ENCODE data around the gene MYH13. TPM values are rescaled to one million over a fixed set of nuclear protein-coding genes. Genes with fewer than 3 reads are reported as not detected.
"Not testable (repeated sequence)": the region's sequence is repeated elsewhere in the genome, so short reads cannot be mapped to it uniquely, and the experiment has no call there.

Gene MYH13
- total RNA-seq, 8 experiments from 2014 or later, result 0.09 TPM; not detected in 7

DNA sequence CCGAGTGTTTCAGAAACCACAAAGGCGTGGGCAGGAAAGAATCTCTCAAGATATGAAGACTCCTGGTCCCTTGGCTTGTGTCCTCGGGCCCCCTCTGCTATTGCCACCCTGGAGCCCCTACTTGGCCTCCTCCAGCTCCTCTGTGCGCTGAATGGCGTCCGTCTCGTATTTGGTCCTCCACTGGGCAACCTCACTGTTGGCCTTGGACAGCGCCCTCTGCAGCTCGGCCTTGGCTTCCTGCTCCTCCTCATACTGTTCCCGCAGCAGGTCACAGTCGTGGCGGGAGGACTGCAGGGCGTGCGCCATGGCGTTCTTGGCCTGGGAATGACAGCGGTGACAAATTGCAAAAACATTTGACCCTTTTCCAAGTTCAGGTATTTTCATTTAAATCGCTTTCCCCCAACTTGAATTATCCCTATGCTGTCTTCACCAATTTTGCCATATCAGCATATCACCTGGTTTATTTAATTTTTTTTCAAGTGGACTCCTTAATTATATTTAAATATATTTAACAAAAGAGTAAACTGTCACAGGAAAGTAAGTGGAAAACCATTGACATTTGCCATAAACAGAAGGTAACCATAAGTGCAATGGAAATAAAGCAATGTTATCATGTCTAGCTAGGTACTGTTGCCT, 59.7 kb downstream of the MYH13 start:
- H3K27ac ChIP-seq, result no peak overlapping the region
- H3K4me1 ChIP-seq (replicated peaks in 1 of 2), result no peaks in the 10 kb centered on the region
- in situ Hi-C loops (cut with MboI; ENCODE audit: low pct_unique_long_range_greater_than_20kb in 2 of 9, low sequenced_read_pairs in 9 of 9, unreplicated experiment in 9 of 9), result loop anchor here in 3 of 9 experiments (25.0 kb wide), 2 partner anchors 299 to 376 kb away; no protein-coding TSS in a partner anchor
- 79 to 100% (median 84%) methylated on average over 1 to 9 of the region's 17 CpGs; no CpG with 5 or more reads in 6 of the 10 experiments for WGBS, 10 experiments
- H3K4me3 ChIP-seq, result no peak overlapping the region
- ATAC-seq (replicated peaks in 6 of 8), result no peak

GRCh38 chr17:10311131-10311530, 61.7 kb downstream of the MYH13 start:
- Histone ChIP-seq H3K4me1 (replicated peaks in 1 of 2) (no peaks in the 10 kb centered on the region), H3K27ac (no peak overlapping the region), H3K4me3 (no peak overlapping the region)
- ATAC-seq (replicated peaks in 6 of 8), result no peak
- in situ Hi-C loops (cut with MboI; ENCODE audit: low pct_unique_long_range_greater_than_20kb in 2 of 9, low sequenced_read_pairs in 9 of 9, unreplicated experiment in 9 of 9), result loop anchor here in 3 of 9 experiments (25.0 kb wide), 2 partner anchors 301 to 374 kb away; no protein-coding TSS in a partner anchor
- WGBS, 10 experiments, result 19 to 80% (median 60%) methylated on average over 1 to 6 of the region's 6 CpGs; no CpG with 5 or more reads in 1 of the 10 experiments

- H3K27ac ChIP-seq, result no peak overlapping the region
- ATAC-seq (replicated peaks in 6 of 8), result no peak
- H3K4me1 ChIP-seq (replicated peaks in 1 of 2), result no peaks in the 10 kb centered on the region
- H3K4me3 ChIP-seq, result no peak overlapping the region
- in situ Hi-C loops (cut with MboI; ENCODE audit: low pct_unique_long_range_greater_than_20kb in 2 of 9, low sequenced_read_pairs in 9 of 9, unreplicated experiment in 9 of 9), result loop anchor here in 3 of 9 experiments (25.0 kb wide), 2 partner anchors 303 to 372 kb away; no protein-coding TSS in a partner anchor
- WGBS, 10 experiments, result 70 to 93% (median 90%) methylated on average over 6 to 18 of the region's 44 CpGs; no CpG with 5 or more reads in 1 of the 10 experiments
Measured at GRCh38 chr17:10309003-10309974, 63.5 kb downstream of the MYH13 start.

DNA sequence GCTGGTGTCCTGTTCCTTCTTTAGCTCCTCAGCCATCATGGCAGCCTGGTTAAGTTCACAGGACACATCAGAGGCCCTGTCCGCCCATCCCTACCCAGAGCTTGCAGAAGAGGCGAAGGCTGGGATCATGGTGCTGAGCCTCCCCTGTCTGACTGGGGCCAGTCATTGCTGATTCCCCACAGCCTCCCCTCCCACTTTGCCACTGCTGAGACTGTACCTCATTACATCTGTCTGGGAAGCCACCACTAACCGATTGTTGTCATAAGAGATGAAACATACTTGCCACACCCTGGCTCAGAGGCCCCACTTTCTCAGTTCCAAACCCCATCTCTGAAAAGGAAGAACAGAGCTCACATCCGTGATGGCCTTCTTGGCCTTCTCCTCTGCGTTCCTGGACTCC, 66.2 kb downstream of the MYH13 start:
- in situ Hi-C loops (cut with MboI; ENCODE audit: low pct_unique_long_range_greater_than_20kb in 2 of 9, low sequenced_read_pairs in 9 of 9, unreplicated experiment in 9 of 9), result loop anchor here in 3 of 9 experiments (25.0 kb wide), 2 partner anchors 306 to 369 kb away; no protein-coding TSS in a partner anchor
- WGBS, 10 experiments, result 40 to 100% (median 85%) methylated on average over 2 to 3 of the region's 5 CpGs; no CpG with 5 or more reads in 5 of the 10 experiments
- peak in 3 of 8 experiments; percentile 15 to 54 (median 27) for ATAC-seq (replicated peaks in 6 of 8)

DNA sequence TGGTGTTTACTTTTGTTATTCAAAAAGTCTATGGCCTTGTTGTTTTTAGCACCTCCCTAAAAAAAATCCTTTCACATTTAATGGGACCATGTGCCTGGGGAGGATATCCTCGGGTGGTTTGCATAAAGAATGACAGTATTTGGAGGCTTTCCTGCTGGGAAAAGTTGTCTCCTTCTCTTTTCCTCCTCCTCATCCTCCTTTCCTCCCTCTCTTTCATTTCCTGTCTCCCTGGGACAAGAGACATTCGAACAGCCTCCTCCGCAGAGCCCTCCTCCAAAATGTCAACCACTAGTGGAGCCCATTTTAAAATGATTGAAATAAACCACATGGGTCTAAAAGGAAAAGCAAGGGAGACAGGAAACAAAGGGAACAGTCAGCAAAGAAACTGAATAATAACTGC, 67.4 kb downstream of the MYH13 start:
- in situ Hi-C loops (cut with MboI; ENCODE audit: low pct_unique_long_range_greater_than_20kb in 2 of 9, low sequenced_read_pairs in 9 of 9, unreplicated experiment in 9 of 9), result loop anchor here in 3 of 9 experiments (25.0 kb wide), 2 partner anchors 307 to 368 kb away; no protein-coding TSS in a partner anchor
- Histone ChIP-seq H3K4me3 (no peak overlapping the region), H3K4me1 (replicated peaks in 1 of 2) (no peaks in the 10 kb centered on the region), H3K27ac (no peak overlapping the region)
- WGBS, 10 experiments, result 0 to 80% (median 40%) methylated on average over 1 to 3 of the region's 3 CpGs; no CpG with 5 or more reads in 4 of the 10 experiments
- ATAC-seq (replicated peaks in 6 of 8), result peak in 2 of 8 experiments; percentile 7 to 8

More for the DNA sequence above, 66.2 kb downstream of the MYH13 start:
- H3K4me3 ChIP-seq, result no peak overlapping the region
- no peaks in the 10 kb centered on the region for H3K4me1 ChIP-seq (replicated peaks in 1 of 2)
- no peak overlapping the region for H3K27ac ChIP-seq

DNA sequence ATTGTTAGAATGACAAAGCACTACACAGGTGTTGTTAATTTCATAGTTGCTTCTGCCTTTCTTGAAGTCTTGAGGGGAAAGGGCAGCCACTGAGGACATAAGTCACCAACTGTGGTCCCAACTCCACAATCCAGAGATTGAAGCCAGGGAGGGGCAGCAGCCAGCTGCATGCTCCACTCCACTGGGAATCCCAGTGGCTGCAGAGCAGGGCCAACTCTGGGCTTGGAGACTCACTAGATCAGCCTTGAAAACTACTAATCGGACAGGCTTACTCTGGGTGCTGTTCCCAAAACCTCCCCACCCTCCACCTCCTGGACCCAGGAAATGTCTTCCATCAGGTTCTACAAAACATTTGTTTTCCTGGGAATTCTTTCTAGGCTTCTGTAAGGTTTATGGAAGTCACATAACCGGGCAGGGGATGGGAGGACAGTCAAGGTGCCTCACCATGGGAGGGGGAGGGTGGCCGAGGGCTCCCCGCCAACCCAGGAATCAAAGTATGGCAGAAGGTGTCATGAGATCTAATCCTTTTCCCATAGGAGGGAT, 68.0 kb downstream of the MYH13 start:
- Histone ChIP-seq H3K27ac (no peak overlapping the region), H3K4me3 (no peak overlapping the region), H3K4me1 (replicated peaks in 1 of 2) (no peaks in the 10 kb centered on the region)
- 57 to 100% (median 72%) methylated on average over 1 to 3 of the region's 4 CpGs; no CpG with 5 or more reads in 5 of the 10 experiments for WGBS, 10 experiments
- in situ Hi-C loops (cut with MboI; ENCODE audit: low pct_unique_long_range_greater_than_20kb in 2 of 9, low sequenced_read_pairs in 9 of 9, unreplicated experiment in 9 of 9), result loop anchor here in 3 of 9 experiments (25.0 kb wide), 2 partner anchors 307 to 368 kb away; no protein-coding TSS in a partner anchor
- ATAC-seq (replicated peaks in 6 of 8), result no peak

DNA sequence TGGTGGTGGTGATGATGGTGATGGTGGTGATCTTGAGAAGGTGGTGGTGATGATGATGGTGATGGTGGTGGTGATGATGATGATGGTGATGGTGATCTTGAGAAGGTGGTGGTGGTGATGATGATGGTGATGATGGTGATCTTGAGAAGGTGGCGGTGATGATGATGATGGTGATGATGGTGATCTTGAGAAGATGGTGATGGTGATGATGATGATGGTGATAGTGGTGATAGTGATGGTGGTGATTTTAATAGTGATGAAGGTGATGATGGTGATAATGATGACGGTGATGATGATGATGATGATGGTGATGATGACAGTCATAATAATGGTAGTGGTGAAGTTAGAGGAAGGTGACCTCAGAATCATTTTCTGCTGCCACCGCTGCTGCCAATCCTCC, 75.1 kb downstream of the MYH13 start:
- Histone ChIP-seq H3K27ac (no peak overlapping the region), H3K4me3 (no peak overlapping the region), H3K4me1 (replicated peaks in 1 of 2) (no peaks in the 10 kb centered on the region)
- in situ Hi-C loops (cut with MboI; ENCODE audit: low pct_unique_long_range_greater_than_20kb in 2 of 9, low sequenced_read_pairs in 9 of 9, unreplicated experiment in 9 of 9), result no loop called here
- ATAC-seq (replicated peaks in 6 of 8), result no peak
- WGBS, 10 experiments, result 53 to 94% (median 86%) methylated on average over 1 to 3 of the region's 3 CpGs; no CpG with 5 or more reads in 1 of the 10 experiments

- ATAC-seq (replicated peaks in 6 of 8), result peak in 6 of 8 experiments; percentile 47 to 98 (median 69)
- no peak overlapping the region for H3K4me3 ChIP-seq
- no peaks in the 10 kb centered on the region for H3K4me1 ChIP-seq (replicated peaks in 1 of 2)
- WGBS, 10 experiments, result 22 to 50% (median 32%) methylated on average over 2 to 5 of the region's 5 CpGs; no CpG with 5 or more reads in 4 of the 10 experiments
- in situ Hi-C loops (cut with MboI; ENCODE audit: low pct_unique_long_range_greater_than_20kb in 2 of 9, low sequenced_read_pairs in 9 of 9, unreplicated experiment in 9 of 9), result no loop called here
- no peak overlapping the region for H3K27ac ChIP-seq
Measured at GRCh38 chr17:10295728-10296343, 77.0 kb downstream of the MYH13 start.

- peak in 1 of 8 experiments; percentile 52 for ATAC-seq (replicated peaks in 6 of 8)
- no peak overlapping the region for H3K4me3 ChIP-seq
- in situ Hi-C loops (cut with MboI; ENCODE audit: low pct_unique_long_range_greater_than_20kb in 2 of 9, low sequenced_read_pairs in 9 of 9, unreplicated experiment in 9 of 9), result no loop called here
- H3K4me1 ChIP-seq (replicated peaks in 1 of 2), result no peaks in the 10 kb centered on the region
- no peak overlapping the region for H3K27ac ChIP-seq
Measured at GRCh38 chr17:10294180-10294579, 78.6 kb downstream of the MYH13 start.

DNA sequence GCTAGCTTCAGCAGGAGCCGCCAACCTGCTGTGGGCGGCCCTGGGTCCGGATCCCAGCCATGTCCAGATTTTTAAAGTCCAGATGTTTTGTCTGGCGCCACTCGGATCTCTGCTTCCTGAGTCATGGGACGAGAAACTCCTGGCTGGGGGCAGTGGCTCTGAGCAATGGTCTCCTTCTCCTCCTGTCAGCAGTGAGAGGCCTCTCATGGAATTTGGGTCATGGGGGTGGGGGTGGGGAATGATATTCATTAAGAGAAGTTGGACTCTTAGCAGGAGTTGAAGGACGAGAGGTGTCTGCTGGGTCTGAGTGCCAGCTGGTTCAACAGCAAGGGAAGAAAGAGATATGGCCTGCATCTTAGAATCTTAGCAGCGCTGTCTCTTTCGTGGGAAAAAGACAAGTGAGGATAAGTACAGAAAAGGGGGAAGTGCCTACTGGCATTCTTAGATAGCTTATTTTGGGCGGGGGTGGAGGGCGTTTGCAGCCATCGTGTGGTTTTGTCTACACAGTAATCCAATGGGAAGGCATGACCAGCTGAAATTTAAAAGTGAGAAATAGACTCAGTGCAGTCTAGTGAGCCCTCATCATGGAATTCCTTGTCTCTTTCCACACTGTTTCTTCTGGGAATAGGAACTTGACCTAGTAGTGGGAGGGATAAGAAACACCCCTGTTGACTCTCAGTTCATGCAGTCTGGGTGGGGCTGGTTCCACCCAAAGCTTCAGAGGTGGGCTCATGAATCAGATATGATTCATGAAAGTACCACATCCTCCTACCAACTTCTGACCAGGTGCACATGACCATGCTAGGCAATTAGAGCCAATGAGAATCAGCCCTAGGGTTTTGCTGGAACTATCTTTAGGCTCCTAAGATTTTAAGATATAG, 80.5 kb downstream of the MYH13 start:
- 0 to 83% (median 80%) methylated on average over 1 to 10 of the region's 12 CpGs; no CpG with 5 or more reads in 3 of the 10 experiments for WGBS, 10 experiments
- Histone ChIP-seq H3K4me3 (no peak overlapping the region), H3K4me1 (replicated peaks in 1 of 2) (no peaks in the 10 kb centered on the region), H3K27ac (no peak overlapping the region)
- in situ Hi-C loops (cut with MboI; ENCODE audit: low pct_unique_long_range_greater_than_20kb in 2 of 9, low sequenced_read_pairs in 9 of 9, unreplicated experiment in 9 of 9), result no loop called here
- peak in 2 of 8 experiments; percentile 39 to 69 for ATAC-seq (replicated peaks in 6 of 8)

- in situ Hi-C loops (cut with MboI; ENCODE audit: low pct_unique_long_range_greater_than_20kb in 2 of 9, low sequenced_read_pairs in 9 of 9, unreplicated experiment in 9 of 9); H3K4me3 ChIP-seq; H3K4me1 ChIP-seq (replicated peaks in 1 of 2); H3K27ac ChIP-seq: not testable (repeated sequence)
- 49 to 77% (median 72%) methylated on average over 3 to 10 of the region's 12 CpGs; no CpG with 5 or more reads in 3 of the 10 experiments for WGBS, 10 experiments
- peak in 1 of 8 experiments; percentile 5 for ATAC-seq (replicated peaks in 6 of 8)
Measured at GRCh38 chr17:10291576-10291975, 81.2 kb downstream of the MYH13 start.
